ENCODE results near the gene RELN.
"Not testable (repeated sequence)": the region's sequence is repeated elsewhere in the genome, so short reads cannot be mapped to it uniquely, and the experiment has no call there.

The RELN gene

GRCh38 chr7:103560136-103560535, 429.3 kb downstream of the RELN start:
- DNase-seq (ENCODE audit: low spot score) = no peak

GRCh38 chr7:103551016-103551415, 438.4 kb downstream of the RELN start:
- DNase-seq (ENCODE audit: low spot score) = no peak

GRCh38 chr7:103549786-103550185, 439.7 kb downstream of the RELN start:
- no peak for DNase-seq (ENCODE audit: low spot score)

DNA sequence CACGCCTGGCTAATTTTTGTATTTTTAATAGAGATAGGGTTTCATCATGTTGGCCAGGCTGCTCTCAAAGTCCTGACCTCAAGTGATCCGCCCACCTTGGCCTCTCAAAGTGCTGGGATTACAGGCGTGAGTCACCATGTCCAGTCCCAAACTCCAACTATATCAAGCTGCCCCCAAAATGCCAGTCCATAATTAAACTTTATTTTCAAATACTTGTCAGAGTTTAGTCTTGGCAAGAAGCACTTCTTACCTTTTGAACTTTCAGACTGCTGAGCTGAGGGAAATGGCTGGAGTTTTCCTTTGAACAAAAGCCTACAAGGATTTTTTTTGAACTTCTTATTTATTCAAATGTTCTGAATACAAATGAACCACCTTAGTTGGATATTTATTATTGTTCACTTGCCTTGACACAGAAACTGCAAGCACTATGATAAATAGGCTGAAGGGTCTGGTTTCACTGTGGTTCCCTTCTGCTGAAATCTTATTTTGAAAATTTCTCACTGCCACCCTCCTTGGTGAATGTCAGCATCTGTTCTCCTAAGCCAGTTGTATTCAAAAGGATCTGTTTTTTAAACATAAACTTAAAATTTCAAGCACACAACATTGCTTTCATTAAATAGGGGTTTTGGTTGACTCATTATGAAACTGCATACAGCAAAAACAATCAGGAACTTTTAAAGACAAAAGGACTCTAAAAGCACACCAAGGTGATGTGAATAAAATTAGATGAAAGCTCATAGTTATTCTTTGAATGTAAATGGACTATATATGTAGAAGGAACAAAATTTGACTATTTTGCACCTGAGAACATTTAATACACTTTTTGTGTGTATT, 441.8 kb downstream of the RELN start:
- DNase-seq (ENCODE audit: low spot score) = no peak

GRCh38 chr7:103542470-103542869, 447.0 kb downstream of the RELN start:
- no peak for DNase-seq (ENCODE audit: low spot score)

- DNase-seq (ENCODE audit: low spot score) = no peak
These were observed 447.5 kb downstream of the RELN start for GRCh38 chr7:103541947-103542346.

DNA sequence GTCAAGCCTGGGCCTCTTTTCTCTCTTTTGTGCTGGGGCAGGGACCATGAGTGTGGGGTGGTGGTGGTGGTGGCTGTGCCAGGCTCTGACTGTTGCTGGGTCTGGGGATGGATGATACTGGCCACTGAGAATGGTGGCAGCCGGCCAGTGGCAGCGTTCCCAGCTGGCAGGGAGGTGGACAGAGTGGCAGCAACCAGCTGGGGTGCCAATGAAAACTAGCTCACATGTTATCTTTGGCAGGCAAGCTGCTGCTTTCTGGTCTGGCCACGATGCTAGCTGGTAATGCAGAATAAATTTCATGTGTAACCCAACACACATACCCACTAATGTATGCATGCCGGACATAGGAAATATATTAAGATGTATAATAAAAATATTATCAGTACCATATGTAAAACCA, 448.4 kb downstream of the RELN start:
- DNase-seq (ENCODE audit: low spot score) = no peak

GRCh38 chr7:103540338-103540737, 449.1 kb downstream of the RELN start:
- DNase-seq (ENCODE audit: low spot score) = no peak

- no peak for DNase-seq (ENCODE audit: low spot score)
These were observed 449.6 kb downstream of the RELN start for GRCh38 chr7:103539875-103540274.

- no peak for DNase-seq (ENCODE audit: low spot score)
These were observed 450.3 kb downstream of the RELN start for GRCh38 chr7:103538964-103539709.

DNA sequence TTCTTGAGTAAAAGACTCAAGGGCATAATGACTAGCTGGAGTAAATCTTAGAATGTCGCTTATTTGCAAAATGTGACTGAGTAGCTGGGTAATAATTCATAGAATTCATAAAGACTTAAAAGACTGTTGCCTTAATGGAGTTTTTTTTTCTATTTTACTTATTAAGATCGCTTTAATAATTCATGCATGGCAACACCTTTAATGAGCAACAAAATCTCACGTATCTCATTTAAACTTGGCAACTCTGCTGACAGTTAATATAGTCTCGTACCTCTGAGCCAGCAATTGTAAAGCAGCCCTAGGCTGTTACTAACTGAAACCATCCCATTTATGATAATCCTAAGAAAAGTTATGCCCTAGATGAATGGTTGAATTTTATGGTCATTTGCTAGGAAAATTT, 455.7 kb downstream of the RELN start:
- DNase-seq (ENCODE audit: low spot score) = no peak

GRCh38 chr7:103532955-103533354, 456.5 kb downstream of the RELN start:
- no peak for DNase-seq (ENCODE audit: low spot score)

DNA sequence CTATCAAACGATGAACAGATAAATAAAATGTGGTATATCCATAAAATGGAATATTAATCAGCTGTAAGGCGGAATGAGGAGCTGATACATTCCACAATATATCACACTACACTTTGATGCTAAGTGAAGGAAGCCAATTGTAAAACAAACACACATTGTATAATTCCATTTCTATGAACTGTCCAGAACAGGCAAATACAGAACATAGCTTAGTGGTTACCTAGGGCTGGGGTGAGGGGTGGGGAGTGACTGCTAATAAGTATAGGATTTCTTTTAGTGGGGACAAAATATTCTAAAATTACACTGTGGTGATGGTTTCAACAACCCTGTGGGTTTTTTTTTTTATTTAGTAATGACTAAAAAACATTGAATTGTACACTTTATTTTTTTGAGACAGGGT, 461.3 kb downstream of the RELN start:
- no peak for DNase-seq (ENCODE audit: low spot score)

- no peak for DNase-seq (ENCODE audit: low spot score)
These were observed 463.5 kb downstream of the RELN start for GRCh38 chr7:103525937-103526336.

- peak; percentile 41 for DNase-seq (ENCODE audit: low spot score)
These were observed 465.2 kb downstream of the RELN start for GRCh38 chr7:103524042-103524907.

- DNase-seq (ENCODE audit: low spot score) = no peak
These were observed 467.5 kb downstream of the RELN start for GRCh38 chr7:103521937-103522336.

DNA sequence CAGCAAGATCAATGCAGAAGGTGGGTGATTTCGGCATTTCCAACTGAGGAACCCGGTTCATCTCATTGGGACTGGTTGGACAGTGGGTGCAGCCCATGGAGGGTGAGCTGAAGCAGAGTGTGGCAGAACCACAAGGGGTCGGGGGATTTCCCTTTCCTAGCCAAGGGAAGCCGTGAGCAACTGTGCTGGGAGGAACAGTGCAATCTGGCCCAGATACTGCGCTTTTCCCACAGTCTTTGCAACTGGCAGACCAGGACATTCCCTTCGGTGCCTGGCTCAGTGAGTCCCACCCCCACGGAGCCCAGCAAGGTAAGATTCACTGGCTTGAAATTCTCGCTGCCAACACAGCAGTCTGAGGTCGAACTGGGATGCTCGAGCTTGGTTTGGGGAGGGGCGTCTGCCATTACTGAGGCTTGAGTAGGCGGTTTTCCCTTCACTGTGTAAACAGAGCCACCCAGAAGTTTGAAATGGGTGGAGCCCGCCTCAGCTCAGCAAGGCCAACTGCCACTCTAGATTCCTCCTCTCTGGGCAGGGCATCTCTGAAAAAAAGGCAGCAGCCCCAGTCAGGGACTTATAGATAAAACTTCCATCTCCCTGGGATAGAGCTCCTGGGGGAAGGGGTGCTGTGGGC, 484.8 kb downstream of the RELN start:
- DNase-seq (ENCODE audit: low spot score) = no peak

GRCh38 chr7:103501206-103501605, 488.3 kb downstream of the RELN start:
- no peak for DNase-seq (ENCODE audit: low spot score)

- DNase-seq (ENCODE audit: low spot score) = no peak
These were observed 489.5 kb downstream of the RELN start for GRCh38 chr7:103499976-103500375.

- DNase-seq (ENCODE audit: low spot score) = no peak
These were observed 502.0 kb downstream of the RELN start for GRCh38 chr7:103487419-103487818.

- not testable (repeated sequence) for DNase-seq (ENCODE audit: low spot score)
These were observed 502.6 kb downstream of the RELN start for GRCh38 chr7:103486873-103487272.

DNA sequence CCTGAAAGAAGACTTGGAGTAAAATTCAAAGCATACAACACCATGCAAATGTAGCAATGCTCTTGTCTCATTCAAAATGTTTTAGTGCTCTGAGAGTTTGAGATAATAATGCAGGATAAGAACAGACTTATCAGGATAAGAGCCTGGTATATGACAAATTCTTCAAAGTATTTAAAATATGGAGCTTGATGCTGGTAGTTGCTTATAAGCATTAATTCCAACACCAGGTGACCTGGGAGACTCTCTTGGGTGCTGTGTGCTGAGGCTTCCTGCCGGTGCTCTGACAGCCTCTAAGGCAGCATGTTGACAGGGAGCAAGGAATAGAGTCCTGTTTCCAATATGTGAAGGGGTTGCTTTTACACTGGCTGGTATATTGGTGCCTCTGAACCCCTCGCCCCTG, 508.7 kb downstream of the RELN start:
- no peak for DNase-seq (ENCODE audit: low spot score)

All from AG20443 (cell line).